Pancreas (tissue), 10 donors: ENCODE results near the gene SORCS2. TPM values are rescaled to one million over a fixed set of nuclear protein-coding genes. Genes with fewer than 3 reads are reported as not detected.

Experiments
- ATAC-seq, 4 donors: fragments of 200-7000 bp; cut with Tn5 transposase; one replicate each; pipeline versions ENCODE4 v1.8.0 to v1.9.1; 2020; ENCODE audit warnings: mild to moderate bottlenecking in 4 of 4, moderate library complexity in 4 of 4
- DNase-seq, 6 donors: peaks; one replicate each; pipeline ENCODE4 v3.0.0-alpha.2; 2020
- FAIRE-seq: peaks from 2 replicates; lab custom pipeline; 2012; peaks lifted over from hg19 to GRCh38; lab: Jason Lieb, UNC
- H3K27ac ChIP-seq, 4 donors: fragments of 200-600 bp; sonication (generic); 1 replicate in 3 of 4; 2 replicates in 1 of 4; pipeline versions ENCODE4 v1.5.0 to v1.8.0; 2020
- H3K27me3 ChIP-seq, 4 donors: fragments of 200-600 bp; one replicate each; pipeline ENCODE4 v1.8.0; 2021
- H3K36me3 ChIP-seq, 3 donors: fragments of 200-600 bp; sonication (generic) in 1 of 3; one replicate each; pipeline versions ENCODE4 v1.5.0 to v1.8.0; 2020 to 2021
- H3K4me1 ChIP-seq, 3 donors: fragments of 200-600 bp; one replicate each; pipeline ENCODE4 v1.8.0; 2021
- H3K4me3 ChIP-seq, 4 donors: fragments of 200-600 bp; sonication (generic) in 2 of 4; one replicate each; pipeline versions ENCODE4 v1.5.0 to v1.8.0; 2020 to 2021
- H3K9me3 ChIP-seq, 4 donors: fragments of 200-600 bp; one replicate each; pipeline ENCODE4 v1.8.0; 2021
- WGBS, 2 donors: extraction: QIAGEN DNeasy Blood & Tissue Kit; methylation state at CpG; one replicate each; pipeline ENCODE4 v1.1.7; 2013; 5-methylcytosine and 5-hydroxymethylcytosine counted together
- intact Hi-C, 3 donors: fragments of 100-400 bp; cut with DNase I; formaldehyde crosslinking; loops; one replicate each; pipeline versions ENCODE4 v1.11.1 to v1.14.2; 2022
- polyA plus RNA-seq, 2 donors: library from polyadenylated mRNA; stranded (reverse); fragments of 200-250 nt; gene quantifications; one replicate each; pipeline ENCODE4 v1.2.3, GENCODE V29; 2013
- total RNA-seq, 6 donors: library from RNA; stranded (reverse); fragmentation: NEBNext Ultra II Directional in 4 of 6; extraction: Animal tissue kit (Norgen Biotek cat#: 25700) in 4 of 6; gene quantifications; one replicate each; pipeline versions ENCODE4 v1.2.1 to v1.2.4, GENCODE V29; 2021 to 2023
- TF ChIP-seq, protein P1 (sequence below), 4 donors: fragments of 200-600 bp; sonication (generic) in 3 of 4; IDR thresholded peaks; one replicate each; pipeline versions ENCODE4 v1.5.0 to v1.8.0; 2021; ENCODE audit warnings: antibody characterized with exemption in 4 of 4
- donor health status: healthy with polysubstance abuse.
- donor health status: DM: no; HTN: no; CAD: no; lungs with moderate emphysema.
- donor health status: DM: no; HTN: no; CAD: no.
- donor health status: control.
- donor health status: control.
- donor health status: Bipolar disorder and iron deficiency.
- donor health status: DM: yes; HTN: yes; CAD: no.
- donor health status: DM: no; HTN: no; CAD: no.
- donor health status: DM: no; HTN: no; CAD: no.
- donor health status: DM: yes; HTN: yes; CAD: no.

SORCS2 gene
- total and polyA plus RNA-seq, 8 donors, result 0.14 to 1.7 (median 0.42) TPM

DNA sequence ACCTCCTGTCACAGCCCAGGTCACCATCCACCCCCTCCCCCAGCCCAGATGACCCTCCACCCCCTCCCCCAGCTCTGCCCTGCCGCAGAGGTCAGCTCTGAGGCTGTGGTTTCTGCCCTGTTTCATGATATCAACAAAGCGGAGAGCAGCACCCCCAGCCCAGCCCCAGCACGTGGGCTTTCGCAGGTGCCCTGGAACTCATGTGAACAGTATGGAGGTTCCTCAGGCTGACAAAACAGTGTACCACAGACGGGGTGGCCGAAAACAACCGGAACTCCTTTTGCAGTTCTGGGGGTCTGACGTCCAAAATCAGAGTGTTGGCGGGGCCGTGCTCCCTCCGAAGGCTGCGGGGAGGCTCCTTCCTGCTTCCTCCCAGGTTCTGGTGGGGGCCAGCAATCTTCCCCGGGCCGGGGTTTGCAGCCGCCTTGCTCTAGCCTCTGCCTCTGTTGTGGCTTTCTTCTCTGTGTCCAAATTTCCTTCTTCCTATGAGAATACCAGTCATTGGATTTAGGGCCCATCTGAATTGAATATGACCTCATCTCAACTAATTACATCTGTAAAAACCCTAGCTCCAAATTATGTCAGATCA is 250.3 kb downstream of the SORCS2 start:
- no peak for ATAC-seq
- H3K36me3 ChIP-seq, result no peaks in the 10 kb centered on the region
- no peak overlapping the region for H3K27ac ChIP-seq
- FAIRE-seq, result no peak
- H3K27me3 ChIP-seq, result no peaks in the 10 kb centered on the region
- DNase-seq, result peak in 1 of 6 donors; percentile 37
- WGBS, 2 donors, result 49 to 55% methylated on average over 15 of the region's 15 CpGs
- TF ChIP-seq, protein P1, sequence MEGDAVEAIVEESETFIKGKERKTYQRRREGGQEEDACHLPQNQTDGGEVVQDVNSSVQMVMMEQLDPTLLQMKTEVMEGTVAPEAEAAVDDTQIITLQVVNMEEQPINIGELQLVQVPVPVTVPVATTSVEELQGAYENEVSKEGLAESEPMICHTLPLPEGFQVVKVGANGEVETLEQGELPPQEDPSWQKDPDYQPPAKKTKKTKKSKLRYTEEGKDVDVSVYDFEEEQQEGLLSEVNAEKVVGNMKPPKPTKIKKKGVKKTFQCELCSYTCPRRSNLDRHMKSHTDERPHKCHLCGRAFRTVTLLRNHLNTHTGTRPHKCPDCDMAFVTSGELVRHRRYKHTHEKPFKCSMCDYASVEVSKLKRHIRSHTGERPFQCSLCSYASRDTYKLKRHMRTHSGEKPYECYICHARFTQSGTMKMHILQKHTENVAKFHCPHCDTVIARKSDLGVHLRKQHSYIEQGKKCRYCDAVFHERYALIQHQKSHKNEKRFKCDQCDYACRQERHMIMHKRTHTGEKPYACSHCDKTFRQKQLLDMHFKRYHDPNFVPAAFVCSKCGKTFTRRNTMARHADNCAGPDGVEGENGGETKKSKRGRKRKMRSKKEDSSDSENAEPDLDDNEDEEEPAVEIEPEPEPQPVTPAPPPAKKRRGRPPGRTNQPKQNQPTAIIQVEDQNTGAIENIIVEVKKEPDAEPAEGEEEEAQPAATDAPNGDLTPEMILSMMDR (IDR thresholded peaks at IDR 0.05), result no peak
- no peaks in the 10 kb centered on the region for H3K4me1 ChIP-seq
- intact Hi-C loops, result no loop called here
- H3K4me3 ChIP-seq, result no peak overlapping the region
- H3K9me3 ChIP-seq, result no peaks in the 10 kb centered on the region

DNA sequence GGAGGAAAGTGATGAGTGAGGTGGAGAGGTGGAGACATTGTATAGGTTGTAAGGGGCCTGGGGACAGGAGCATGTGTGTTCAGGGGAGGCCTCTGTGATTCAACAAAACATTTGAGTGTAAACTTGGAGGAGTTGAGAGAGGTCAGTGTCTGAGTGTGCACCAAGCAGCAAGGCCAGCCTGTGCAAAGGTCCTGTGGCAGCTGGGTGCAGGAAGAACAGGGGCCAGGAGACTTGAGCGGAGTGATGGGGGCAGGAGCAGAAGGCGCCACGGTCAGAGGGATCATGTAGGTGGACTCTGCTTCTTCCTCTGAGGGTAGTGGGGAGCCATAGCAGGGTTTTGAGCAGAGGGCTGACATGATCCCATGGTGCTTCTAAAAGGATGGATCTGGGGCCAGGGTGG is 252.0 kb downstream of the SORCS2 start:
- FAIRE-seq, result no peak
- Histone ChIP-seq H3K4me1 (no peaks in the 10 kb centered on the region), H3K4me3 (no peak overlapping the region), H3K36me3 (no peaks in the 10 kb centered on the region), H3K27ac (no peak overlapping the region), H3K27me3 (no peaks in the 10 kb centered on the region), H3K9me3 (no peaks in the 10 kb centered on the region)
- intact Hi-C loops, result no loop called here
- 73 to 84% methylated on average over 3 of the region's 3 CpGs for WGBS, 2 donors
- ATAC-seq, result no peak
- TF ChIP-seq, protein P1 (IDR thresholded peaks at IDR 0.05), result no peak
- DNase-seq, result peak in 1 of 6 donors; percentile 20

GRCh38 chr4:7444731-7445130 is 252.4 kb downstream of the SORCS2 start:
- intact Hi-C loops, result no loop called here
- Histone ChIP-seq H3K36me3 (no peaks in the 10 kb centered on the region), H3K4me1 (no peaks in the 10 kb centered on the region), H3K27me3 (no peaks in the 10 kb centered on the region), H3K9me3 (no peaks in the 10 kb centered on the region), H3K27ac (no peak overlapping the region), H3K4me3 (no peak overlapping the region)
- WGBS, 2 donors, result 66 to 74% methylated on average over 12 of the region's 12 CpGs
- ATAC-seq (no peak), FAIRE-seq (no peak), DNase-seq (peak in 1 of 6 donors; percentile 25)
- TF ChIP-seq, protein P1 (IDR thresholded peaks at IDR 0.05), result no peak

GRCh38 chr4:7447236-7447635 is 254.9 kb downstream of the SORCS2 start:
- WGBS, 2 donors, result 49% methylated on average over 3 of the region's 3 CpGs
- no peaks in the 10 kb centered on the region for H3K36me3 ChIP-seq
- H3K9me3 ChIP-seq, result no peaks in the 10 kb centered on the region
- H3K27me3 ChIP-seq, result no peaks in the 10 kb centered on the region
- intact Hi-C loops, result no loop called here
- H3K4me3 ChIP-seq, result no peak overlapping the region
- FAIRE-seq (no peak), DNase-seq (peak in 1 of 6 donors; percentile 12), ATAC-seq (no peak)
- H3K27ac ChIP-seq, result no peak overlapping the region
- TF ChIP-seq, protein P1 (IDR thresholded peaks at IDR 0.05), result no peak
- H3K4me1 ChIP-seq, result no peaks in the 10 kb centered on the region

DNA sequence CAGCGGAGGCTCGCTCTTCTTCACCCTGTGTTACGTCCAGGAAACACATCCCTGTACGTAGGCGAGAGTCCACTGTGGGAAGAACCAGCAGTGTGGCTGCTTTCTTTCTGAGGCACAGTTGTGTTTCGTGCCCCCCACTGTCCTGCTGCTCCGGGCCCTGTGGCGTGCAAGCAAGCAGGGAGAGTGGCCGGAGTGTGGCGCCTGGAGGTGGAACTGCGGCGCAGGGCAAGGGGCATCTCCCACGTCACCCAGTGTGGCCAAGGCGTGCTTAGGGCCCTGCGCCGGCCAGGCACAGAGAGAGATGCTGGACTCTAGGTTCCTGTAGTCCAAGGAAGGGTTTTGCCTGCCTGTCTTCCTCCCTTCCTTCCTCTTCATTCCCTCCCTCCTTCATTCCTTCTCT is 255.7 kb downstream of the SORCS2 start:
- no peak overlapping the region for H3K27ac ChIP-seq
- no peak for FAIRE-seq
- no peaks in the 10 kb centered on the region for H3K9me3 ChIP-seq
- DNase-seq, result peak in 1 of 6 donors; percentile 43
- no peaks in the 10 kb centered on the region for H3K27me3 ChIP-seq
- no peak overlapping the region for H3K4me3 ChIP-seq
- no peaks in the 10 kb centered on the region for H3K4me1 ChIP-seq
- TF ChIP-seq, protein P1 (IDR thresholded peaks at IDR 0.05), result no peak
- intact Hi-C loops, result no loop called here
- WGBS, 2 donors, result 42 to 55% methylated on average over 16 of the region's 16 CpGs
- no peaks in the 10 kb centered on the region for H3K36me3 ChIP-seq
- ATAC-seq, result no peak
